Neural progenitor cell (in vitro differentiated cells): ENCODE results near the gene APLP2.

Experiments used
- EZH2 ChIP-seq: fragments of 200-600 bp; sonication (generic); IDR thresholded peaks from 2 replicates; pipeline ENCODE4 v1.6.1; 2017; ENCODE audit warnings: antibody characterized with exemption, mild to moderate bottlenecking, moderate library complexity
- TF ChIP-seq, protein P1 (sequence below): fragments of 200-600 bp; sonication (generic); IDR thresholded peaks from 2 replicates; pipeline ENCODE4 v1.5.1; 2017; ENCODE audit warnings: antibody characterized with exemption, mild to moderate bottlenecking

DNA sequence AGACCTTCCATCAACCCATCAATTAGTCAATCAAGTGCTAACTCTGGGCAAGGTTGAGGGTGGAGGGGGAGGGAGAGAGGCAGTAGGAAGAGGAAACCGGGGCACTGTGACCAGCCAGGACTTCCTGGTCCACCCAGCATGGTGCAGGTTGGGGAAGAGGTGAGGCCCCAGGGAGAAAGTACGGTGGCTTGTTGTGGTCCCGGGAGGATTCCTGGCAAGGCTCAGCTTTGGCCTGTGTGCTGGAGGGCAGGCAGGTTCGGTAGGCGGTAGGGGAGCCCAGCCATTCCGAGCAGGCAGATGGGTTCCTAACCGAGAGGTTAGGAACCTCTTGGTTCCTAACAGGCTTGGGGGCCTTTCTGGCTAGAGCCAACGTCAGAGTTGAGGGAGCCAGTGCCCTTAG lies 100.7 kb downstream of the APLP2 start:
- TF ChIP-seq, protein P1, sequence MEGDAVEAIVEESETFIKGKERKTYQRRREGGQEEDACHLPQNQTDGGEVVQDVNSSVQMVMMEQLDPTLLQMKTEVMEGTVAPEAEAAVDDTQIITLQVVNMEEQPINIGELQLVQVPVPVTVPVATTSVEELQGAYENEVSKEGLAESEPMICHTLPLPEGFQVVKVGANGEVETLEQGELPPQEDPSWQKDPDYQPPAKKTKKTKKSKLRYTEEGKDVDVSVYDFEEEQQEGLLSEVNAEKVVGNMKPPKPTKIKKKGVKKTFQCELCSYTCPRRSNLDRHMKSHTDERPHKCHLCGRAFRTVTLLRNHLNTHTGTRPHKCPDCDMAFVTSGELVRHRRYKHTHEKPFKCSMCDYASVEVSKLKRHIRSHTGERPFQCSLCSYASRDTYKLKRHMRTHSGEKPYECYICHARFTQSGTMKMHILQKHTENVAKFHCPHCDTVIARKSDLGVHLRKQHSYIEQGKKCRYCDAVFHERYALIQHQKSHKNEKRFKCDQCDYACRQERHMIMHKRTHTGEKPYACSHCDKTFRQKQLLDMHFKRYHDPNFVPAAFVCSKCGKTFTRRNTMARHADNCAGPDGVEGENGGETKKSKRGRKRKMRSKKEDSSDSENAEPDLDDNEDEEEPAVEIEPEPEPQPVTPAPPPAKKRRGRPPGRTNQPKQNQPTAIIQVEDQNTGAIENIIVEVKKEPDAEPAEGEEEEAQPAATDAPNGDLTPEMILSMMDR = no peak
- TF ChIP-seq EZH2 = no peak
